AML-193 (cell line): ENCODE results near the gene SCAMP5.

ENCODE experiments used
- DNase-seq, 2 experiments: peaks; one replicate each; lab custom pipeline; 2025; lab: John Stamatoyannopoulos, UW

SCAMP5 gene

GRCh38 chr15:74995182-74995778, at the start of gene SCAMP5:
TSS of gene SCAMP5 (plus strand) at chr15:74995563. CDS start at chr15:75011840, 16,277 bp downstream.
- DNase-seq, result peak; percentile 78 to 81

DNA sequence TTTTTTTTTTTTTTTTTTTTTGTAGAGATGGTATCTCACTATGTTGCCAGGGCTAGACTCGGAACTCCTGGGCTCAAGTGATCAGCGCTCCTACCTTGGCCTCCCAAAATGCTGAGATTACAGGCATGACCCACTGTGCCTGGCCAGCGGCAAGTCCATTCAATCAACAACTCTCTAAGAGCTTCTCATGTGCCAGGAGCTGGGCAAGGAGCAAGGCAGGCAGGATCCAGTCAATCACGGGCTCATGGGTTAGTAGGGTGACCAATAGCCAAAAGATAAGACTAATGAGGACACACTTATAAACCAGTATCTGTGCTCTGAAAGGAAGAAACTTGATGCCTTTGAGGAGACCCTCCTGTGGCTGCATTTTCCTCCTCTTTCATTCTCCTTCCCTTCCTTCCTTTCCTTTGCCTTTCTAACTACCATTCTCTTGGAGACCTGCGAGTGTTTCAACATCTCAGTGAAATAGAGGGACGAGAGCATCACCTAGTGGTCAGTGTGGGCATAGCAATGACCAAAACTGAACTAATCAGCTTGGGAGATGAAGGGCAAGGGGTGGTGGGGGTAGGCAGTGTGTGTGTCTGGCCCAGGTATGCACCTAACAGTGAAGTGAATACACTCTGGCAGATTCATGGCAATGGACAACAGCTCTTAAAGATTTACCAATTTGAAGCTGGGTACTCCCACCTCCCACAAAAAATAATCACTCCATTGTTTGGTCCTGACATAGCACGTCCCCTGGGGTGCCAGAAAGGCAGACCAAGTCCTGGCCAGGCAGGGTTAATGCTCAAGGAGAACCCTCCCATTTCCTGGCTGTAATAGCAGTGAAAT, 45.1 kb upstream of the SCAMP5 start:
- peak; percentile 52 to 68 for DNase-seq

DNA sequence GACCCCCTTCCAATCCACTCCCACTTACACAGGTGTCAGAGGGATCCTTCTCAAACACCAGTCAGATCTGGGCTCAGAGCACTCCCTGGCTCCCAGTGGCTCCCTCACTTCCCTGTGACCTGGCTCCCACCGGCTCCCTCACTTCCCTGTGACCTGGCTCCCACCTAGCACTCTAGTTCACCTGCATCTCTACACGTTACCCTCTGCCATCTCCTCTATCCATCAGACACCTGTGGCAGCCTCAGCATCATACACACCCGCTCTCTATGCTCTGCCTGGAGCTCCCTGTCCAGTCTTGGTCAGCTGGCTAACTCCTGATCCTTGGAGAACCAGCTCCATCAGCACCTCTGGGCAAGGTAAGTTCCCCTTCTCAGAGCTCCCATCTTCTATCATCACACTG, 44.4 kb upstream of the SCAMP5 start:
- no peak for DNase-seq

GRCh38 chr15:74954515-74954914, 40.8 kb upstream of the SCAMP5 start:
- DNase-seq, result no peak

- no peak for DNase-seq
Measured at GRCh38 chr15:74955017-74955416, 40.3 kb upstream of the SCAMP5 start.

DNA sequence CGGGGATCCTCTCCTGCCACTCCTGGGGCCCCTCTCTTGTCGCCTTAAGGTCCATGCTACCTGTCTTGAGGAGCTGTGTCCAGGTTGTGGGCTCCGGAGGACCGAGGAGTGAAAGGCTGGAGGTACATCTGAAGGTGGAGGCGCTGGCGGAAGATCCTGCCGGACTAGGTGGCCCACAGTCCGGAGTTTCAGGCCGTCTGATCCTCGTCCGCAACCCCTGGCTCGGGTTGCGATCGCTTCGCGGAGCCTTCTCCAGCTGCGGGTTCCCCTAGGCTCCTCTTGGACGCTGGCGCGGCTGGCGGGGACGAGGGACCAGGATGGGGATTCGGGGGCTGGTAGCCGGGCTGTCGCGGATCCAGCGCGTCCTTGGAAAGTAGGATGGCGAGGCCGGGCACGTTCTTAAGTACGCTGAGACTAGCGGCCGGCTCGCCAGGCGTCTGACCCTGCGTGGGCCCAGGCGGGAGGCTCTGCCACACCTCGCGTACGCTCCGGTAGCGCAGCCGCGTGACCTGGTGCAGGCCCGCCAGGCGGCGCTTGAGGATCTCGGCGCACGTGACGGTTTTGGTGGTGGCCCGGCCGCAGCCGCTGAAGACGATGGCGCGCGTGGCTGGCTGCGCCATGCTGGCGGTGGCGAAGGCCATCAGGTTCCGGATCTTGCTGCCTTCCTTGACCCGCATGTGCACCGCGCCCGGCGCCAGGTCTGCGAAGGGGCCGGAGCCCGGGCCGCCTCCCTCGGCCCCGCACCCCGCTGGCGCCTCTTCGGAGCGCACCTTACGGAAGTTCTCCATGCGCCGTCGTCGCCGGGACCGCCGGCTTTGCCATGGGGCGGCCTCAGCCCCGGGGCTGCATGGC, 39.3 kb upstream of the SCAMP5 start:
- peak; percentile 38 to 52 for DNase-seq

DNA sequence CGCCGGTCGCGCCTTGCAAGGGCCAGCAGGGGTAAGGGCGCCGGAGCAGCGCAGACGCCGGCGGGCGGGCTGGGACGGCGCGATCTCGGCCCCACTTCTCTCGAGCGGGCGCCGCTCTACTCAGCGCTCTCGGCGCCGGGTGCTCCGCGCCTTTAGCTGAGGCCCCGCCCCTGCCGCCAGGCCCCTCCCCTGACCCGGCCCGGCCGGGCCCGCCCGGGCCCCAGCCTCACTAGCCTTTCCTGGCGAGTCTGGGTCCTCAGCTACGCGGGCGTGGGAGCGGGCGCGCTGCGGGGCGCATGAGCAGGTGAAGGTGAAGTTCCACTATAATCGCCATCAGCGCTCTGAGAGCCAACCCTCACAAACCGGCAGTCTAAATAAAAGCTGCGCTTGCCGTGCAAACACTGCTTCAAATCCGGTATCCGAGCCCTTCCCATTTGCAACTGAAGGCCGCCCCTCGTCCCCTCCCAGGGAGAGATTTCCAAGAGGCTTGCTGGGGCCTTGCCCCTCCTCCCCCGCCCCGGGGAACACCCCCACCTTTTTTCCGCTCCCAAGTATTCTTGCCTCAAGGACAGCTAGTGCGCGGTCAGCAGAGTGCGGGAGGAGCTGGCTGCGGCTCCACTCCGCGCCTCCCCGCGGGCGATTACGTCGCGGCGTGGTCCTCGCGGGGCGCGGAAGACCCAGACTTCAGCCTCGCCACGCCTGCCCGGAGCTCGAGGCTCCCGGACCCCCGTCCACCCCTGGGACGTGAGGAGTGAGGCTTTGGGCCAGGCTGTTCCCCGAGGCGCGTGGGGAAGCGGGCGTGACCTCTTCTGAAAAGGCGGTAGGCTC, 38.5 kb upstream of the SCAMP5 start, which contains the start of gene RPP25:
TSS of gene RPP25 (minus strand) at position 125 of the 828 bp plus-strand sequence. CDS start 189 bp downstream, outside the sequence.
- peak; percentile 34 to 35 for DNase-seq

DNA sequence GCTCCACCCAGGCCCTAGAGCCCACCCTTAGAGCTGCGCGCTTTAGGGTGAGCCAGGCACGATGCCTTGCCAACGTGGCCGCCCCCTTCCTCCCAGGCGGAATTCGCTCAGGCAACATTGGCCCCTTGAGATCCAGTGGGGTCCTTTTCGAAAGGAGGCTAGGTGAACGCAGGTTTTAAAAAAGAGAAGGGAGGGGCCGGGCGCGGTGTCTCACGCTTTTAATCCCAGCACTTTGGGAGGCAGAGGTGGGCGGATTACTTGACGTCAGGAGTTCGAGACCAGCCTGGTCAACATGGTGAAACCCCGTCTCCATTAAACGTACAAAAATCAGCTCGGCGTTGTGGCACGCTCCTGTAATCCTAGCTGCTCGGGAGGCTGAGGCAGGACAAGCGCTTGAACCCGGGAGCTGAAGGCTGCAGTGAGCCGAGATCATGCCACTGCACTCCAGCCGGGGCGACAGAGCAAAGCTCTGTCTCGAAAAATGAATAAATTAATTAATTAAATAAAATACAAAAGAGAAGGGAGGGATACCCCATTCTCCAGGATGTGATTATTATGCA, 37.8 kb upstream of the SCAMP5 start:
- no peak for DNase-seq

DNA sequence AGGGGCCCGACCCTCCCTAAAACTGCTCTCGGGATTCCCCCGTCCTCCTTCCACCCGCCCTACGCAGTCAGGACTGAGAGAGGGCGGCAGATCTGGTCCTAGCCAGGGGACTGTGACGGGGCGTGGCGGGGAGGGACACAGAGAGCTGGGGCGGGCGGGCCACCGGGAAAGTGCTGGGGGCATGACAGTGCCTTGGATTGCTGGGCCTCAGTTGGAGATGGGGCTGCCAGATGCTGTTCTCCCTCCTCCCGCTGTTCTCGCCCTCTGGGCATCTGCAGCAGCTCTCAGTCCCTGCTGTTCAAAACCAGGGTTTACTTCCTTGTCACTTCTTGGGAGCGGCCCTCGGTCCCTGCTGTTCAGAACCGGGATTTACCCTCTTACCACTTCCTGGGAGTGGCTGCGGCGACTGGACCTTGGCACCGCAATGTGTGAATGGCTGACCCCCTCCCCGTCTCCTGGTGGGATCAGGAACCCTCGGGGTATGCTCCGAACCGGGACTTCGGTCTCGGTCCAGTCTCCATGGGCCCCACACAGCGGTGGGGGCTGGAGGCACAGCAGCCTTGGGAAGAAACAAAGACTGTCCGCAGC, 36.9 kb upstream of the SCAMP5 start:
- no peak for DNase-seq

- DNase-seq, result no peak
Measured at GRCh38 chr15:74958908-74959585, 36.3 kb upstream of the SCAMP5 start.

DNA sequence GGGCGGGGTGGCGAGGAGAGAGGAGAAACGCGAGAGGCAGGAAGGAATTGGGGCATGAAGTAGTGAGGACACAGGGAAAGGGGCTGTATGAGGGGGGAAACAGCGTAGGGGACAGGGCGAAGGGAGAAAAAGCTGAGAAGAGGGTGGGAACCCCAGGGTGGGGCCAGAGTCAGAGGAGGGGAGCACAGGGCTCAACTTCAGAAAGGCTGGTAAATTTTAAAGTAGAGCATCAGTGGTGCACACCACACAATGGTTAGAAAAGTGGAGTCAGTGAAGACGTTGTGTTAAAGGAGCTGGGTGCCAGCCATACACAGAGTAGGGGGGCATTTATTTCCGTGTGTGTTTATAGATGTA, 35.8 kb upstream of the SCAMP5 start:
- no peak for DNase-seq

DNA sequence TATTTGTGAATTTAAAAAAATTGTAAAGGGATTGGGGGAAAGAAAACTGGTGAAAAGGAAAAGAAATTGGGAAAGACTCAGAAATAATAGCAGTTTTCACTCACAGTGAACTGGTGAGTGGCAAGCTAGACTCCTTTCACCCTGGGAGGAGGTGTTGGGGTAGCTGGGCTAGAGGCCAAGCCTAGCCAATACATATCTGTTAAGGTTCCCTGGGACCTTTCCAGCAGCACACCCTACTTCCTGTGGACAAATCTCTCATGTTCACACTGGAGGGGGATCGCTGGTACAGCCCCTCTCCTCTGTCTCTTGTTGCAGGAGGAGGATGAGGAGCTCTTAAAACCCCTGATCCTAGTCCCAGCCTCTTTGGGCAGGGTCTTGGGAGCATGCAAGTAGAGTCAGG, 35.1 kb upstream of the SCAMP5 start:
- DNase-seq, result no peak

DNA sequence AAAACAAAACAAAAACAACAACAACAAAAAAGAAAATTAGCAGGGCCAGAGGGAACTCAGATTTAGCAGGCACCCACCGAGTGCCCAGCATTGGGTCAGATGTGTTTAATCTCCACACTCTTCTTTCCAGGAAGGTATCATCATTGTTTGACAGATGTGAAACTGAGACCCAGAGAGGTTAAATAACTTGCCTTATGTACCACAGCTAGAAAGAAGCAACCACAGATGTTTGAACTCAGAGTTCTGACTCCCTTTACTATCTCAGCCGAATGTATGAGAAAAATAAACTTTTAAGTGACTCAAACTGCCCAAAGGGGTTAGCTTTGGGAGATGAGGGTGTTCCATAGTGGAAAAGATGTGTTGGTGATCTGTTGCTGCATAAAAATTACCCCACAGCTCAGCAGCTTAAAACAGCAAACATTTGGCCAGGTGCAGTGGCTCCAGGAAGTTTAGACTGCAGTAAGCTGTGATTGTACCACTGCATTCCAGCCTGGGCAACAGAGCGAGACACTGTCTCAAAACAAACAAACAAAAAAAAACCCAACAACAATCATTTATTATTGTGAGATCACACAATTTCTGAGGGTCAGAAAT, 34.3 kb upstream of the SCAMP5 start:
- no peak for DNase-seq

GRCh38 chr15:74961616-74962015, 33.7 kb upstream of the SCAMP5 start:
- DNase-seq, result no peak

- DNase-seq, result no peak
Measured at GRCh38 chr15:74962219-74962618, 33.1 kb upstream of the SCAMP5 start.

DNA sequence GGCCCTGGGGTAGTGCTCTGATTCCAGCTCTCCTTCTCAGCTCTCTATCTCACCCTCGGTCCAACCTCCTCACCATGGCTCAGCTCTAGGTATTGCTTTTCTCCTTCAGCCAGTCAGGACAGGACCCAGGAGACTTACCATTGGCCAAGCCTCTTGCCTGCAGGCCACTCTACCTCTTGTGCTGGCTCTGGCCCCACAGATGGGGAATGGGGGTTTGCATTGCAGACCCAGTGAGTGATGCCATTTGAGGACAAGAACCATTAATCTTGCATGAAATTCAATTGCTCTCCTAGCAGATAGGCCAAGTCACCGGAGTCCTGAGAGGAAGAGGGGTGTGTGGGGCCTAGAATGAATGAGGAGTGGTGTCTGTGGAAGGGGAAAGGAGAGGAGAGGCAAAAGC, 32.7 kb upstream of the SCAMP5 start:
- DNase-seq, result no peak

DNA sequence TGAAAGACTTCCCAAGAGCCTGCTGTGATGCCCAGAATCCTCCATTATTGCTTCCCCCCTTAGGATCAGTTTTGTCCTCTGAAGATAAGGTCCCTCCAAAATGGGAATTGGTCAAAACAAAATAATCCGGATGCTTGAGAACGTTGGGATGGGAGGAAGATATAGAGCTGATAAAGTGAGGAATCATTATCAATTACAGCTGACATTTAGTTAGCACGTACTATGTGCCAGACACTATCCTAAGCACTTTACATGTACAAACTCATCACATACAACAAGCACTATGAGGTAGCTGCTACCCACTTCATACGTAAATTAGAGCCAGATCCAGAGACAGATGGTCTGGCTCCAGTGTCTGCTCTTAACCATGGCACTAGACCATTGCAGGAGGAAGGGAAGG, 32.1 kb upstream of the SCAMP5 start:
- no peak for DNase-seq

- DNase-seq, result no peak
Measured at GRCh38 chr15:74964794-74965193, 30.6 kb upstream of the SCAMP5 start.

GRCh38 chr15:74967670-74968069, 27.7 kb upstream of the SCAMP5 start:
- DNase-seq, result no peak

- no peak for DNase-seq
Measured at GRCh38 chr15:74976159-74976558, 19.2 kb upstream of the SCAMP5 start.
